NB4 (cell line): ENCODE data around the gene CECR2.

Experiments
- DNase-seq: peaks from one replicate; pipeline ENCODE4 v3.0.0; 2010; ENCODE audit warnings: low read depth
- H3K4me3 ChIP-seq: one replicate; pipeline ENCODE4 v1.5.1; 2011; ENCODE audit warnings: mild to moderate bottlenecking, low read depth, low read length, moderate library complexity
- CTCF ChIP-seq: IDR thresholded peaks from one replicate; pipeline ENCODE4 v1.5.1; 2012; ENCODE audit warnings: low read depth, low read length
- MAX ChIP-seq: IDR thresholded peaks from 2 replicates; pipeline ENCODE4 v1.6.1; 2011; ENCODE audit warnings: low read depth, low read length
- MYC ChIP-seq: IDR thresholded peaks from 2 replicates; pipeline ENCODE4 v1.6.1; 2011; ENCODE audit warnings: low read depth, low read length
- POLR2A ChIP-seq: IDR thresholded peaks from 2 replicates; pipeline ENCODE4 v1.6.1; 2011; ENCODE audit warnings: mild to moderate bottlenecking; ENCODE audit not compliant: insufficient read length; ENCODE audit errors: extremely low read depth

Gene CECR2

GRCh38 chr22:17434856-17435255 lies 65.6 kb downstream of the CECR2 start:
- TF ChIP-seq MYC (no peak), CTCF (no peak), MAX (no peak), POLR2A (no peak)
- no peak overlapping the region for H3K4me3 ChIP-seq

GRCh38 chr22:17435375-17435774 lies 66.1 kb downstream of the CECR2 start:
- no peak for DNase-seq
- TF ChIP-seq POLR2A (no peak), CTCF (no peak)
- H3K4me3 ChIP-seq, result no peak overlapping the region

More at GRCh38 chr22:17434856-17435255, 65.6 kb downstream of the CECR2 start:
- no peak for DNase-seq

GRCh38 chr22:17436382-17436980 lies 67.2 kb downstream of the CECR2 start:
- DNase-seq, result peak; percentile 30
- H3K4me3 ChIP-seq, result no peak overlapping the region
- TF ChIP-seq CTCF (no peak), MAX (no peak), POLR2A (no peak), MYC (no peak)

- no peak overlapping the region for H3K4me3 ChIP-seq
- TF ChIP-seq CTCF (no peak), MYC (no peak), MAX (no peak), POLR2A (no peak)
- DNase-seq, result no peak
Measured at GRCh38 chr22:17436981-17437412, 67.7 kb downstream of the CECR2 start.

- TF ChIP-seq CTCF (no peak), MAX (no peak), POLR2A (no peak), MYC (no peak)
- no peak for DNase-seq
- no peak overlapping the region for H3K4me3 ChIP-seq
Measured at GRCh38 chr22:17438026-17438425, 68.8 kb downstream of the CECR2 start.

GRCh38 chr22:17441326-17441725 lies 72.1 kb downstream of the CECR2 start:
- TF ChIP-seq POLR2A, result no peak
- TF ChIP-seq MAX, result no peak
- no peak for TF ChIP-seq CTCF
- TF ChIP-seq MYC, result no peak

More at GRCh38 chr22:17441326-17441725, 72.1 kb downstream of the CECR2 start:
- H3K4me3 ChIP-seq, result no peak overlapping the region
- no peak for DNase-seq
